Activated T-cell treated with anti-CD3 and anti-CD28 coated beads, Interleukin-2, amount 50 U/mL, for 4 hours (primary cell): ENCODE measurements around the gene AK5. TPM values are rescaled to one million over a fixed set of nuclear protein-coding genes. Genes with fewer than 3 reads are reported as not detected.

Experiments
- ATAC-seq, 2 donors: fragments of 200-7000 bp; cut with Tn5 transposase; one replicate each; pipeline ENCODE4 v1.10.0; 2021
- DNase-seq: peaks from one replicate; pipeline ENCODE4 v3.0.0-alpha.2; 2020
- H3K27me3 Mint-ChIP-seq: one replicate; pipeline ENCODE4 v1.8.0; 2021; ENCODE audit warnings: low read depth, mixed read lengths
- H3K36me3 Mint-ChIP-seq: one replicate; pipeline ENCODE4 v1.8.0; 2022; ENCODE audit warnings: mixed read lengths; ENCODE audit not compliant: insufficient read depth
- H3K4me1 Mint-ChIP-seq: one replicate; pipeline ENCODE4 v1.8.0; 2021; ENCODE audit warnings: low read depth, mixed read lengths
- H3K4me3 Mint-ChIP-seq: one replicate; pipeline ENCODE4 v1.8.0; 2021; ENCODE audit warnings: mild to moderate bottlenecking, moderate library complexity, mixed read lengths
- H3K9me3 Mint-ChIP-seq: one replicate; pipeline ENCODE4 v1.8.0; 2021; ENCODE audit warnings: mixed read lengths
- total RNA-seq, 3 donors: library from RNA; stranded (reverse); gene quantifications; one replicate each; pipeline ENCODE4 v1.2.1, GENCODE V29; 2021

The AK5 gene
- total RNA-seq, 3 donors from 2014 or later: 1.0 to 4.9 (median 3.0) TPM

GRCh38 chr1:77562596-77563150 is 280.9 kb downstream of the AK5 start:
- DNase-seq: no peak
- H3K4me1 Mint-ChIP-seq: no peaks in the 10 kb centered on the region
- peaks cover 42% of the 10 kb centered on the region for H3K36me3 Mint-ChIP-seq
- H3K27me3 Mint-ChIP-seq: no peaks in the 10 kb centered on the region
- H3K9me3 Mint-ChIP-seq: no peaks in the 10 kb centered on the region
- H3K4me3 Mint-ChIP-seq: no peak overlapping the region
- no peak for ATAC-seq

- H3K36me3 Mint-ChIP-seq: peaks cover 48% of the 10 kb centered on the region
- DNase-seq: no peak
These were observed 283.5 kb downstream of the AK5 start for GRCh38 chr1:77565321-77565720.

GRCh38 chr1:77571642-77572041 is 289.8 kb downstream of the AK5 start:
- H3K9me3 Mint-ChIP-seq: no peaks in the 10 kb centered on the region
- H3K27me3 Mint-ChIP-seq: no peaks in the 10 kb centered on the region
- no peak for ATAC-seq
- DNase-seq: no peak
- H3K36me3 Mint-ChIP-seq: peaks cover 43% of the 10 kb centered on the region
- H3K4me3 Mint-ChIP-seq: no peak overlapping the region
- H3K4me1 Mint-ChIP-seq: no peaks in the 10 kb centered on the region

More at GRCh38 chr1:77565321-77565720, 283.5 kb downstream of the AK5 start:
- Mint-ChIP-seq H3K4me1 (no peaks in the 10 kb centered on the region), H3K9me3 (no peaks in the 10 kb centered on the region), H3K4me3 (no peak overlapping the region), H3K27me3 (no peaks in the 10 kb centered on the region)
- ATAC-seq: no peak

GRCh38 chr1:77579547-77579946 is 297.7 kb downstream of the AK5 start:
- DNase-seq: no peak
- no peaks in the 10 kb centered on the region for H3K27me3 Mint-ChIP-seq
- no peaks in the 10 kb centered on the region for H3K4me1 Mint-ChIP-seq
- ATAC-seq: no peak
- H3K36me3 Mint-ChIP-seq: peaks cover 26% of the 10 kb centered on the region
- H3K9me3 Mint-ChIP-seq: no peaks in the 10 kb centered on the region
- H3K4me3 Mint-ChIP-seq: no peak overlapping the region

- H3K27me3 Mint-ChIP-seq: no peaks in the 10 kb centered on the region
- H3K4me3 Mint-ChIP-seq: no peak overlapping the region
- H3K4me1 Mint-ChIP-seq: peaks cover 12% of the 10 kb centered on the region
- ATAC-seq (no peak), DNase-seq (no peak)
- H3K9me3 Mint-ChIP-seq: no peaks in the 10 kb centered on the region
- H3K36me3 Mint-ChIP-seq: peaks cover 32% of the 10 kb centered on the region
These were observed 301.1 kb downstream of the AK5 start for GRCh38 chr1:77582905-77583304.

- ATAC-seq: no peak
These were observed 301.7 kb downstream of the AK5 start for GRCh38 chr1:77583483-77583882.

GRCh38 chr1:77584884-77585283 is 303.1 kb downstream of the AK5 start:
- H3K9me3 Mint-ChIP-seq: no peaks in the 10 kb centered on the region
- ATAC-seq (no peak), DNase-seq (no peak)
- no peaks in the 10 kb centered on the region for H3K27me3 Mint-ChIP-seq
- peaks cover 12% of the 10 kb centered on the region for H3K4me1 Mint-ChIP-seq
- H3K4me3 Mint-ChIP-seq: no peak overlapping the region
- peaks cover 28% of the 10 kb centered on the region for H3K36me3 Mint-ChIP-seq

More at GRCh38 chr1:77583483-77583882, 301.7 kb downstream of the AK5 start:
- Mint-ChIP-seq H3K27me3 (no peaks in the 10 kb centered on the region), H3K4me3 (no peak overlapping the region), H3K9me3 (no peaks in the 10 kb centered on the region), H3K36me3 (peaks cover 32% of the 10 kb centered on the region), H3K4me1 (peaks cover 12% of the 10 kb centered on the region)
- DNase-seq: no peak

GRCh38 chr1:77585610-77586314 is 303.9 kb downstream of the AK5 start:
- DNase-seq (no peak), ATAC-seq (no peak)
- Mint-ChIP-seq H3K9me3 (no peaks in the 10 kb centered on the region), H3K36me3 (peaks cover 22% of the 10 kb centered on the region), H3K27me3 (no peaks in the 10 kb centered on the region), H3K4me3 (no peak overlapping the region), H3K4me1 (peaks cover 12% of the 10 kb centered on the region)

- Mint-ChIP-seq H3K36me3 (peaks cover 18% of the 10 kb centered on the region), H3K9me3 (no peaks in the 10 kb centered on the region), H3K4me3 (no peak overlapping the region), H3K4me1 (peaks cover 19% of the 10 kb centered on the region), H3K27me3 (no peaks in the 10 kb centered on the region)
- DNase-seq (no peak), ATAC-seq (no peak)
These were observed 307.4 kb downstream of the AK5 start for GRCh38 chr1:77589231-77589630.

- Mint-ChIP-seq H3K4me3 (no peak overlapping the region), H3K36me3 (peaks cover 23% of the 10 kb centered on the region), H3K4me1 (peaks cover 27% of the 10 kb centered on the region), H3K9me3 (no peaks in the 10 kb centered on the region), H3K27me3 (no peaks in the 10 kb centered on the region)
- ATAC-seq (no peak), DNase-seq (no peak)
These were observed 308.8 kb downstream of the AK5 start for GRCh38 chr1:77590651-77591050.

GRCh38 chr1:77592906-77593305 is 311.1 kb downstream of the AK5 start:
- no peak overlapping the region for H3K4me3 Mint-ChIP-seq
- DNase-seq (no peak), ATAC-seq (no peak)
- H3K9me3 Mint-ChIP-seq: no peaks in the 10 kb centered on the region
- H3K36me3 Mint-ChIP-seq: peaks cover 28% of the 10 kb centered on the region
- no peaks in the 10 kb centered on the region for H3K27me3 Mint-ChIP-seq
- H3K4me1 Mint-ChIP-seq: peaks cover 23% of the 10 kb centered on the region

- peaks cover 23% of the 10 kb centered on the region for H3K4me1 Mint-ChIP-seq
- H3K36me3 Mint-ChIP-seq: peaks cover 27% of the 10 kb centered on the region
- H3K9me3 Mint-ChIP-seq: no peaks in the 10 kb centered on the region
- no peak for DNase-seq
- H3K4me3 Mint-ChIP-seq: no peak overlapping the region
- ATAC-seq: no peak
- H3K27me3 Mint-ChIP-seq: no peaks in the 10 kb centered on the region
These were observed 312.7 kb downstream of the AK5 start for GRCh38 chr1:77594366-77595112.

- H3K4me3 Mint-ChIP-seq: no peak overlapping the region
- ATAC-seq: no peak
These were observed 315.5 kb downstream of the AK5 start for GRCh38 chr1:77597310-77597709.

GRCh38 chr1:77605246-77606026 is 323.6 kb downstream of the AK5 start:
- Mint-ChIP-seq H3K4me3 (no peak overlapping the region), H3K9me3 (peaks cover 23% of the 10 kb centered on the region), H3K4me1 (peaks cover 13% of the 10 kb centered on the region), H3K36me3 (peaks cover 55% of the 10 kb centered on the region), H3K27me3 (no peaks in the 10 kb centered on the region)
- DNase-seq (no peak), ATAC-seq (no peak)

More at GRCh38 chr1:77597310-77597709, 315.5 kb downstream of the AK5 start:
- Mint-ChIP-seq H3K4me1 (peaks cover 18% of the 10 kb centered on the region), H3K27me3 (no peaks in the 10 kb centered on the region), H3K36me3 (peaks cover 27% of the 10 kb centered on the region), H3K9me3 (no peaks in the 10 kb centered on the region)
- DNase-seq: no peak
